ENCODE results near the gene FBXL19. TPM values are rescaled to one million over a fixed set of nuclear protein-coding genes. Genes with fewer than 3 reads are reported as not detected.

The FBXL19 gene
- total and polyA plus RNA-seq, 2 donors (not counting 1 experiment from before 2014, with no cell fraction given) = 9.0 to 25.0 TPM

DNA sequence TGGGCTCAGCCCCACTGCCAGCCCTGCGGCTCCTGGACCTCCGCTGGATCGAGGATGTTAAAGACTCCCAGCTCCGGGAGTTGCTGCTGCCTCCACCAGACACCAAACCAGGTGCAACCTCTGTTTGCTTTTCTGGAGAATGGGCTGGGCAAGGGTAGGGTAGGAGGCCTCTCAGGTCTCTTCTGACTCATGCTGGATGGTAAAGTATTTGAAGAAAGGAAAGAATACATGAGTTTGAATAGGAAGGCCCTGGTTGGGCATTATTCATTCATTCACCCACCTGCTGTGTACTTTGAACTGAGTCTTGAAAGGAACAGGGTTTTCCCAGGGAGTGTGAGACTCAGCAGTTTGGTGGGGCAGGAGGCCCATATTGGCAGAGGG is 19.0 kb downstream of the FBXL19 start:
- Histone ChIP-seq H2AFZ (ENCODE audit: insufficient read depth, low read depth, low read length, poor library complexity, severe bottlenecking) (peak overlapping the region; percentile 68), H3K9me3 (ENCODE audit: control extremely low read depth in 1 of 3, control insufficient read depth in 2 of 3, insufficient read depth in 1 of 3, low read length in 2 of 3) (no peaks in the 10 kb centered on the region), H3K9ac (ENCODE audit: low read length) (peak overlapping the region; percentile 1), H3K36me3 (replicated peaks in 1 of 2; ENCODE audit: control extremely low read depth in 1 of 2, control insufficient read depth in 1 of 2, extremely low read depth in 1 of 2, insufficient read depth in 2 of 2, low read length in 1 of 2) (peaks cover 0 to 2% of the 10 kb centered on the region in 2 experiments), H3K4me1 (ENCODE audit: control insufficient read depth in 2 of 2, insufficient read depth in 2 of 2, low read length in 2 of 2) (peaks cover 10 to 16% of the 10 kb centered on the region in 2 donors), H4K20me1 (ENCODE audit: control insufficient read depth, insufficient read depth, low read length, poor library complexity, severe bottlenecking) (no peaks in the 10 kb centered on the region), H3K27ac (ENCODE audit: low read length in 2 of 2) (no peak overlapping the region), H3K79me2 (ENCODE audit: control insufficient read depth, insufficient read depth, low read length) (no peaks in the 10 kb centered on the region), H3K4me3 (ENCODE audit: control extremely low read depth in 1 of 5, extremely low read depth in 1 of 5, insufficient read depth in 1 of 5, low read depth in 2 of 5, low read length in 4 of 5) (no peak overlapping the region), H3K27me3 (replicated peaks in 1 of 4; ENCODE audit: control extremely low read depth in 1 of 4, control insufficient read depth in 3 of 4, insufficient read depth in 4 of 4, low read length in 3 of 4) (no peaks in the 10 kb centered on the region), H3K4me2 (replicated peaks; ENCODE audit: low read depth, low read length, poor library complexity, severe bottlenecking) (peak overlapping the region; percentile 65)
- CTCF ChIA-PET = interaction anchor here (0.5 to 5.7 kb wide), 16 partner anchors 8 to 502 kb away, joined by 3 to 64 read pairs (median 6); partner anchors contain the start of gene HSD3B7
- no peak overlapping the region for H3K27ac Mint-ChIP-seq
- peaks cover 17% of the 10 kb centered on the region for H3K4me1 Mint-ChIP-seq
- ATAC-seq (ENCODE audit: low read depth) (no peak), DNase-seq (no peak)
- TF ChIP-seq, protein P1, sequence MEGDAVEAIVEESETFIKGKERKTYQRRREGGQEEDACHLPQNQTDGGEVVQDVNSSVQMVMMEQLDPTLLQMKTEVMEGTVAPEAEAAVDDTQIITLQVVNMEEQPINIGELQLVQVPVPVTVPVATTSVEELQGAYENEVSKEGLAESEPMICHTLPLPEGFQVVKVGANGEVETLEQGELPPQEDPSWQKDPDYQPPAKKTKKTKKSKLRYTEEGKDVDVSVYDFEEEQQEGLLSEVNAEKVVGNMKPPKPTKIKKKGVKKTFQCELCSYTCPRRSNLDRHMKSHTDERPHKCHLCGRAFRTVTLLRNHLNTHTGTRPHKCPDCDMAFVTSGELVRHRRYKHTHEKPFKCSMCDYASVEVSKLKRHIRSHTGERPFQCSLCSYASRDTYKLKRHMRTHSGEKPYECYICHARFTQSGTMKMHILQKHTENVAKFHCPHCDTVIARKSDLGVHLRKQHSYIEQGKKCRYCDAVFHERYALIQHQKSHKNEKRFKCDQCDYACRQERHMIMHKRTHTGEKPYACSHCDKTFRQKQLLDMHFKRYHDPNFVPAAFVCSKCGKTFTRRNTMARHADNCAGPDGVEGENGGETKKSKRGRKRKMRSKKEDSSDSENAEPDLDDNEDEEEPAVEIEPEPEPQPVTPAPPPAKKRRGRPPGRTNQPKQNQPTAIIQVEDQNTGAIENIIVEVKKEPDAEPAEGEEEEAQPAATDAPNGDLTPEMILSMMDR (IDR thresholded peaks at IDR 0.05) = no peak
- TF ChIP-seq EZH2 (IDR thresholded peaks at IDR 0.05; ENCODE audit: borderline replicate concordance, insufficient read depth, low read depth, low read length, poor library complexity, severe bottlenecking) = no peak
- POLR2A ChIA-PET = interaction anchor here (0.8 to 1.1 kb wide), 2 partner anchors 40 to 180 kb away, joined by 3 read pairs; no protein-coding TSS in a partner anchor
- 97% methylated on average over 3 of the region's 4 CpGs for WGBS (ENCODE audit: insufficient coverage)
- intact Hi-C loops (cut with micrococcal nuclease) = loop anchor here (1.0 to 2.0 kb wide), 2 partner anchors 68 to 98 kb away; no protein-coding TSS in a partner anchor
- H3K27me3 Mint-ChIP-seq = no peaks in the 10 kb centered on the region
- H3K4me3 Mint-ChIP-seq = no peak overlapping the region
- H3K9me3 Mint-ChIP-seq (ENCODE audit: insufficient read depth) = no peaks in the 10 kb centered on the region

DNA sequence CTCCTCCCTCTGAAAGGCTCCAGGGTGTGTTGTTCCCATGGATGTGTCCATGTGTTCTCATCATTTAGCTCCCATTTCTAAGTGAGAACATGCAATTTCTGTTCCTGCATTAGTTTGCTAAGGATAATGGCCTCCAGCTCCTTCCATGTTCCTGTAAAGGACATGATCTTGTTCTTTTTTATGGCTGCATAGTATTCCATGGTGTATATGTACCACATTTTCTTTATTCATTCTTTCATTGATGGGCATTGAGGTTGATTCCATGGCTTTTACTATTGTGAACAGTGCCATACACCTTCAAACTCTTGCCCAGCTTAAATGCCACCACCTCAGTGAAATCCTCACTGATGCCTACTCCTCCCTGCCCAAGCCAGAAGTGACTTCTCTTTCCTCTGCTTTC is 21.0 kb downstream of the FBXL19 start:
- no peak overlapping the region for H3K4me2 ChIP-seq (replicated peaks; ENCODE audit: low read depth, low read length, poor library complexity, severe bottlenecking)
- H3K27me3 ChIP-seq (replicated peaks in 1 of 4; ENCODE audit: control extremely low read depth in 1 of 4, control insufficient read depth in 3 of 4, insufficient read depth in 4 of 4, low read length in 3 of 4) = no peaks in the 10 kb centered on the region
- no peak overlapping the region for H3K4me3 ChIP-seq (ENCODE audit: control extremely low read depth in 1 of 5, extremely low read depth in 1 of 5, insufficient read depth in 1 of 5, low read depth in 2 of 5, low read length in 4 of 5)
- Mint-ChIP-seq H3K9me3 (ENCODE audit: insufficient read depth) (no peaks in the 10 kb centered on the region), H3K27me3 (no peaks in the 10 kb centered on the region), H3K4me1 (peaks cover 15% of the 10 kb centered on the region), H3K4me3 (no peak overlapping the region), H3K27ac (peak overlapping the region; percentile 43)
- no peaks in the 10 kb centered on the region for H4K20me1 ChIP-seq (ENCODE audit: control insufficient read depth, insufficient read depth, low read length, poor library complexity, severe bottlenecking)
- TF ChIP-seq EZH2 (IDR thresholded peaks at IDR 0.05; ENCODE audit: borderline replicate concordance, insufficient read depth, low read depth, low read length, poor library complexity, severe bottlenecking) = no peak
- TF ChIP-seq, protein P1 (IDR thresholded peaks at IDR 0.05) = no peak
- intact Hi-C loops (cut with micrococcal nuclease) = no loop called here
- H3K4me1 ChIP-seq (ENCODE audit: control insufficient read depth in 2 of 2, insufficient read depth in 2 of 2, low read length in 2 of 2) = peaks cover 5 to 20% of the 10 kb centered on the region in 2 donors
- H3K79me2 ChIP-seq (ENCODE audit: control insufficient read depth, insufficient read depth, low read length) = no peaks in the 10 kb centered on the region
- peaks cover 0 to 2% of the 10 kb centered on the region in 2 experiments for H3K36me3 ChIP-seq (replicated peaks in 1 of 2; ENCODE audit: control extremely low read depth in 1 of 2, control insufficient read depth in 1 of 2, extremely low read depth in 1 of 2, insufficient read depth in 2 of 2, low read length in 1 of 2)
- no peak for DNase-seq
- ChIA-PET CTCF (interaction anchor here (1.2 to 1.3 kb wide), 3 partner anchors 9 to 100 kb away, joined by 3 to 6 read pairs (median 3); no protein-coding TSS in a partner anchor), POLR2A (no interaction called here)
- no peak overlapping the region for H3K9ac ChIP-seq (ENCODE audit: low read length)
- ATAC-seq (ENCODE audit: low read depth) = no peak
- no peak overlapping the region for H3K27ac ChIP-seq (ENCODE audit: low read length in 2 of 2)
- no peaks in the 10 kb centered on the region for H3K9me3 ChIP-seq (ENCODE audit: control extremely low read depth in 1 of 3, control insufficient read depth in 2 of 3, insufficient read depth in 1 of 3, low read length in 2 of 3)
- no peak overlapping the region for H2AFZ ChIP-seq (ENCODE audit: insufficient read depth, low read depth, low read length, poor library complexity, severe bottlenecking)

Measured in B cell (primary cell).